HG03354 (cell line): Measurements from ENCODE around the gene SEMA6C.
A peak's percentile ranks its signal among the peaks of the same experiment; 100 is the strongest.

Source experiments
- ATAC-seq: cut with Tn5 transposase; IDR thresholded peaks from one replicate; pipeline ENCODE4 v1.9.1; 2021; ENCODE audit warnings: mild to moderate bottlenecking; ENCODE audit not compliant: unreplicated experiment, poor library complexity, severe bottlenecking

The SEMA6C gene

DNA sequence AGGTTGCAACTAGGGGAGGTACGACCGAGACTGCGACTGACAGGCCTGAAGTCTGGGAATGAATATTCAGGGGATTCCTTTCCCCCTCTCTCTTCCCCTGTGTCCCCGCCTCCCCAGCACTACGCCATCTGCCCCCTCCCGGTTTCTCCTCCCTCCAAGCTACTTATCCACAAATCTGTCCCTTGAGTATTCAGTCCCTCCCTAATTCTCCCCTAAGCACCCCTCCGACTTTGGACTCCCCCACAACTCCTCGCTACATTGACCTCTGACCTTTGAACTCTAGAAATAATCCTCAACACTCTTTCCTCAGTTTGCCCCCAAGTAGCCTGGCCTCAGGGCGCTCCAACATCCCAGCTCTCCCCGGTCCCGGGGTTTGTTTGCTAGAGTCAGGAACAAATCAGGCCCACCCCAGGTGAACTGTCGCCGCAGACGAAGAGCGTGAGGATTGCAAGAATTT lies 18.9 kb upstream of the SEMA6C start:
- no peak for ATAC-seq

DNA sequence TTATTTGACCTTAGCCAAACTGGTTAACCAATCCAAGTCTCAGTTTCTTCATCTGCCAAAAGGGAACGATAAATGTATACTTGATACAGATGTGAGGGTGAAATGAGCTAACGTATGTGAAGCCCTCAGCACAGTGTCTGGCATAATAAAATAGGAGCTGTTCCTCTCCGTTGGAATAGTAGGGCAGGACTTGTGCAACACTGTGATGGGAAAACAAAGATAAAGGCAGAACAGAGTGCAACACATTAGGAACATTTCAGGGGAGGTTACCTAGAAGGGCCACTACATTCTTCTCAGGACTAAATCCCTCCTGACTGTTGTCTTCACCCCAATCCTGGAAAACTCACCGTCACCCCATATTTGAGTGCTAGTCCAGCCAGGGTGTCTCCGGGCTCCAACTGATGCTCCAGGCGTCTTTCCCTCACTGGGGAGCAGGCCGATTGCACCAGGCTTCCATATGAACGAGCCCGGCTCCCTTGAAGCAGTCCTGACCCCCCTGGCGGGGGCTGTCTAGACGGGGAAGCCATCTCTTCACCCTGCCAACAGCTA lies 18.4 kb upstream of the SEMA6C start:
- ATAC-seq, result no peak

GRCh38 chr1:151159373-151159772 lies 12.9 kb upstream of the SEMA6C start:
- ATAC-seq, result no peak

GRCh38 chr1:151158751-151159251 lies 12.4 kb upstream of the SEMA6C start:
- no peak for ATAC-seq

DNA sequence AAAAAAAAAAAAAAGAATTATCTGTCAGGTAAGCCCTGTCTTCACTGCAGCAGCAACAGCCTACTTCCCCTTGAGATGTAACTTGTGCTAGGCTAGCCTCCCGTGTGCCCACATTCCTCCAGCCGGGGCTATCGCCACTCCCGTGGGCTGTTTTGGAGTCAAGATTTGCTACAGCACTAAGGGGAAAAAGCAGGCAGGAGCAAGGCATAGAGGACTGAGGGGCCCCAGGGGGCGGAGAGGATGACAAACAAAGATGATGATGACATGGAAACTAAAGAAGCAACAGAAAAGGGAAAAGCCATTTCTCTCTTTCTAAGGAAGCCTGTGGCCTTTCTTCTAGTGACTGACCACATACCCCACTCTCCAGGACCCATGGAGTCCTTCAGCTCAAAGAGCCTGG lies 11.9 kb upstream of the SEMA6C start:
- no peak for ATAC-seq

GRCh38 chr1:151157067-151157531 lies 10.7 kb upstream of the SEMA6C start:
- ATAC-seq, result no peak

DNA sequence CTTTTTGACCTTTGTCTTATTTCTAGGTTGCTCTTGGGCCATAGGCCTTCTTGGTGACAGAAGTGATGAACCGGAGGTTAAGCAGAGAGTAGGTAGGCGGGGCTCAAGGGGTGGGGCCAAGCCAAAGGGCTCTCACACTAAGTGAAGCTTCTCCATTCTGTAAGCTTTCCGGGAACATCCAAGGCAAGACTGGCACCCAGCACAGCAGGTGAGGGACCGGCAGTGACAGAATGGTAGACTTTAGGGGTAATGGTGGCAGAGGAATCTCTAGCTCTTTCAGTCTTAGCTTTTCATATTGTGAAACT lies 10.0 kb upstream of the SEMA6C start, which contains the start of gene TNFAIP8L2:
Gene TNFAIP8L2 (plus strand): TSS at position 135 of the 305 bp plus-strand sequence. CDS start 2,049 bp downstream, outside the sequence.
- peak; percentile 76 for ATAC-seq

DNA sequence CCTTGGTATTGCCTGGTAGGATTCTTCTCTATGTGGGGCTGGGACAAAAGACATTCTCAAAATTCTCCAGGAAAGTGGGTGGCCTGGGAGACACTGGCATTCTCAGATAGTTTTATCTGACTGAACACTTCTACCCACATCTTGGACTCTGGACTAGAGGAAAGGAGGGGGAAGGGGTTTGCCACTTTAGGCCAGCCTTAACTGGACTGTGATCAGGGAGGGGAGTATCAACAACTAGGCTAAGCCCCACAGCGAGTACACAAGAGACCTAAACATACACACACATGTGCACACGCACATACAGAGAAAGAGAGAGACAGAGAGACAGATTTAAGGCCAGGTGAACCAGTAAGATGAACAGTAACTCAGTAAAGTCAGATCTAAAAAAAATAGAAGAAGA lies 1.2 kb upstream of the SEMA6C start:
- ATAC-seq, result no peak

GRCh38 chr1:151147132-151147503 lies 687 bp upstream of the SEMA6C start:
- ATAC-seq, result no peak

DNA sequence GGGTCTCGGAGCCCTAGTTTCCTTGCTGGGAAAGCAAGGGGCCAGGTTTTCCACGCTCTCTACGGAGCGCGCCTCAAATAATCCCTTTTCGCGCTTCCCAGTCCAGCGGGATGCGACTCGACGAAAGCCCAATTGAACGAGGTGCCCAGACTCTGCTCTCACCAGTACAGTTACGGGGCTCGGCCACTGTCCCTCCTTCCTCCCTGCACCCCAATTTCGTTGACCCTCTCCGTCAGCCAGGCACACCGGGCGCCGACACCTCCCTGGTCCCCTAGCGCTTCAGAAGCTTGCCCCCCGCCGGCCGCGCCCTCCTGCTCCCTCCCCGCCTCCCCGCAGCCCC lies 389 bp downstream of the SEMA6C start:
- ATAC-seq, result peak; percentile 3

GRCh38 chr1:151145304-151146071 lies 943 bp downstream of the SEMA6C start:
- ATAC-seq, result no peak

GRCh38 chr1:151144474-151145303 lies 1.7 kb downstream of the SEMA6C start:
- ATAC-seq, result no peak

- no peak for ATAC-seq
These were observed 2.4 kb downstream of the SEMA6C start for GRCh38 chr1:151143986-151144385.

DNA sequence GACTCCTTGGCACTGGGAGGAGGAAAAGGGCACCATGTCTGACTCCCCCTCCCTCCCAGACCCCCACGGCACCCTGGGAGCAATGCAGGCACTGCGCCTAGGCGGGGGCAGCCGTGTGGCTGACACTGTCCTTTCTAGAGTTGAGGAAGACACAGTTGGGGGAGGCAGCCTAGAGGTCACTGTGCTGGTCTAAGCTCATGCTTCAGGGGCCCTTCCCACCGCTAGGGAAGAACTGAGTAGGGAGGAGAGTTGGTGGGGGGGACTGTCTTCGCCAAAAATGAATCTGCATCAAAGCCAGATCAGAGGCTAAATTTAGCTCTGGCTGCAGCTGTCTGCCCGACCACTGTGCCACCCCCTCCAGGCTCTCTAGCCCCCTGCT lies 3.4 kb downstream of the SEMA6C start:
- no peak for ATAC-seq

- no peak for ATAC-seq
These were observed 3.9 kb downstream of the SEMA6C start for GRCh38 chr1:151142411-151143056.

DNA sequence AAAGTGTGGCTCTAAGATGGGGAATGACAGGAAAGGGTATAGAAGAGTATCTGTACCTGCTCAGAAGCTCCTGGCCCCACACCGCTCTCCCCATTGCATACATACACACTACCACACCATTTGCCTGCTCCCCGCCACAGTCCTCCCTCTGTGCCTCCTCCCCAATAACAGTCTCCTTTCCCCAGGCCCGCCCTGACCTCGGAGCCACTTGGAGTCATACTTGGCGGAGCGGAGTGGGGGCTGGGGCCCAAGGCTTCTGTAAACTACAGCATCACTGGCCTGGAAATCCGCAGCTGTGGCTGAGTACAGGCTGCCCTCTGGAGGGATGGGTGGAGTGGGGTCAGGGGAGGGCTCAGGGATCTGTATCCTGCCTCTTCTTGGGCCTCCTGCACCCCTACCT lies 8.6 kb downstream of the SEMA6C start:
- no peak for ATAC-seq

GRCh38 chr1:151135433-151136385 lies 10.7 kb downstream of the SEMA6C start:
- no peak for ATAC-seq

DNA sequence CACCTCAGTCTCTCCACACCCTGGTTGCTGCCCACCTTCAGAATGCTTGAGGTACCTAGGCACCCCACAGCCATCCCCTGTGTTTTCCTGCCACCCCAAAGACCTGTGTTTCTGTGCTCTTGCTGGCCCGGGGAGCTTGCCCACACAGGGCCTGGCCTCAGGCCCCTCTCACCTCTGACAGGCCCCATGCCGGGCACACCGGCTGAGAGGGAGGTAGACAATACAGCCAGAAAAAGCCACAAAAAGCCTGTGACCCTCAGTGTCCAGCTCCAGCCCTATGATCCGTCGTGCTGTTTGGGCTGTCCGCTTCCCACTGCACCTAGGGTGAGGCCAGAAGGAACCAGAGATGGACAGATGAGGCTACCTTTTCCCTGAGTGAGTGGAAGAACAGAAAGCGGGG lies 11.4 kb downstream of the SEMA6C start:
- no peak for ATAC-seq

GRCh38 chr1:151134396-151134795 lies 12.0 kb downstream of the SEMA6C start:
- no peak for ATAC-seq
